GM18520 (cell line): ENCODE data around the gene NTM.

ENCODE experiments used
- ATAC-seq: cut with Tn5 transposase; IDR thresholded peaks from one replicate; pipeline ENCODE4 v1.9.1; 2021; ENCODE audit not compliant: unreplicated experiment

Gene NTM

DNA sequence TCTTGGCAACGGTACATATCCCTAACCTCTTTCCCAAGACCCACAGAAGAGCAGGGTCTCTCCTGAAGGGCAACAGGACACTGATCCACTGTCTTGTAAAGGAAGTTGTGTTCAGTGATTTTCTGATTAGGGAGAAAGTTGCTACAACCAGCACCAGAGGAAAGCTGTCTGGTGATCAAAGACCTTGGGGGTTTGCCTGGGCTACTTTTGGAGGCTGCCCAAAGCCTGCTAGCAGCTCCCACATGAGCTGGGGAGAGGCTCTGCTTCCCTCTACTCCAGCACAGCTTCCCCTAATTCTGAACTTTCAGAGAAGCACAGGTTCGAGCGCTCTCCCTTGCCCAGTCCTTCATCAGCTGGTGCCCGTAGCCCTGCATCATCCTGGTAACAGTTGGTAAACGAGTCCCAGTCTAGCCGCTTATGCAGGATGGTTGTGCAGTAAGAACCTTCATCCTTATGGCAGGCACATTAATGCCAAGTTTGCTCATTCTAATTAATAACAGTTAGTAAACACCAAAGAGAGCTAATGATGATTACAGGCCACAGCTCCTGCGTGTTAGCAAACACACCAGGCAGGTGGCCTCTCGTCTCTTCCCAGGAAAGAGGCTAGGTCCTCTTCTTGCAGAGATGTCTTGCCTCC lies 173.1 kb downstream of the NTM start:
- ATAC-seq = no peak

DNA sequence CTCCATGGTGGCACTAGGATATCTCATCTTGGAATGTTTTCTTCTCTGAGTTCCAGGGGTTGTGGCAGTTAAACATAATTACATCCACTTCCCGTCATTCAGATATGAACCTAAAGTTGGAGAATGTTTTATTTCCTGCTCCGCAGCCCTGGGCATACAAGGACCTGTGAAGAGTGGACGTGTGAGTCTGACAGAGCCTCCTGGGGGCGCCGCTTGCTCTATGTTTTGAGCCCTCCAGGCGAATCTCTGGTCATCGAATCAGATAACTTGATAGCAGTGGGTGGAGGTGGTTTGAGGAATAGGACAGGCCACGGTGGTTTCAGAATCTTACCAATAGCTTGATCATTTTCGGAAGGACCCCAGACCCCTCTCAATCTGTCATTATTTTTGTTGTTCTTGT lies 174.2 kb downstream of the NTM start:
- no peak for ATAC-seq

DNA sequence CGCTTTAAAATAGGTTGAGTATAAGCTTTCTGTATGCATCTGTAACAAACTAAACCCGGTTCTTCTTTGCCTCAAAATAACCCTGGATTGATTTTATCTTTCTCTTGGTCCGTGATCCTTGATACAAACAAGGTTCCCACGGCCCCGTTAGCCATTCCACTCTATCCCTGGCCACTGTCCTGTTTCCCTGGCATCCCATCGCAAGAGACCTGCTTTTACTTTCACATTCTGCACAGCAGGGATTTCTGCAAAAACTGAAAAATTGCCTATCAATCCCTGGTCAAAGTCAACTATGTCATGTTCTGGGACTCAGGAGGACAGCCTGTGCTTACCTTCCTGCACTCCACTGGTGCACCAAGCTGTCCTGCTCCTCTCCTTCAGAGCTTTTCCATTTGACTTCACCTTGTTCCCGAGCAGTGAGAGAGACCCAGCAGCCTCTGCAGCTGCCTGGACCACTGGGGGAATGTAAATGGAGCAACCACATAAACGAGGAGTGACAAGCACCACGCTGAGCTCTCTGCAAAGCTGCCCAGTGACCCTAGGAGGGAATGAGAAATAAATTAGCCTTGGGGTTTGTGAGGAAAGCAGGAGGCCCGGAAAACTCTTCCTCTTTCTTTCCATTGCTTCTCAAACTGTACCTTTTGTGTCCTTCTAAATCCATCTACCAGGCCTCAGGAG lies 175.9 kb downstream of the NTM start:
- ATAC-seq = no peak

DNA sequence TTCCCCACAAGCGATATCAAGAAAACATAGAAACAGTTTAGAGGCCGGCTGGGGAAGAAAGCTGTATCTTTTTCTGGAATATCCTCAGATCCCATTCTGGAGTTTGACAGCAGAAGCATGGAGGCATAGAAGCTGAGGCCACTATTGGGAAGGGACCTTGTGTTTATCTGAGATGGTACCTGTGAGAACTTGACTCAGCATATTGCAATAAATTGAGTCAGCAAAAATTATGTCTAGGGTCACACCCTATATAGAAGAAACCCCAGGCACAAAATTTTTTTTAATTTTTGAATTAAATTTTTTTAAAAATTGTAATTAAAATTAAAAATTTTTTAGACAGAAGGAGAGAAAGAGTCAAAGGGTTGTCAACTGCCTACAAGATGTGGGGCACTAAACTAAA lies 178.7 kb downstream of the NTM start:
- no peak for ATAC-seq

DNA sequence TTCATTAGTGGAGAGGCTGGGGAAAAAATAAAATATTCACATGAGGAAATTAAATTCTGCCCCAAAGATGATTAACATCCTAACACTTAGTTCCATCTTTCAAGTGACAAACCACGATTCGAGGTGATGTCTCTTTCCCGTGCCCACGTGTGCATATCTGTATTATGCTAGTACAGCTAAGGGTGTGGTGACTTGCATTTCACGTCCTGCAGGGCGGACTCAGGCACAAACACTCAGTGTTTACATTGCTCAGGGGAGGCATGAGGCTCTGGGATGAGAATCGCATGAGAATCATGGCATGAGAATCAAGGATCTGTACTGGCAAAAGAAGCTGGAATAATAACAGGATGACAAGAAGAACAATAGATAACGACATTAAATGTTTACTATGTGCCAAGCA lies 179.4 kb downstream of the NTM start:
- no peak for ATAC-seq

DNA sequence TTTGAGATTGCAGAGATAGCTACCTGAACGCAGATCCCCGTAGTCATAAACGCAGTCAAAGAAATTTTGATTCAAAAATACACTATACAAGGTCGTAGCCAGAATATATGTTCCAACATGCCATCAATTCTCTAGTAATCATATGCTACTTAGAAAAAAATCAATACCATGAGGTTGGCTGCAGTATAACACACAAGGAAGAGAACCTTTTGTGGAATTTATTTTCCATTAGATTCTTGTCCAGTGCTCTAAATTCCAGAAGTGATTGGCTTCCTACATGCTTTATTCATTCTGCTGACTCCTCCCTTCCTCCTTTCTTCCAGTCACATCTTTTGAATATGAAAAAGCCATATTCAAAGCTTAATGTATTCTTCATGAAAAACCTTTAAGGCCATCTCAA lies 189.9 kb downstream of the NTM start:
- ATAC-seq = no peak

DNA sequence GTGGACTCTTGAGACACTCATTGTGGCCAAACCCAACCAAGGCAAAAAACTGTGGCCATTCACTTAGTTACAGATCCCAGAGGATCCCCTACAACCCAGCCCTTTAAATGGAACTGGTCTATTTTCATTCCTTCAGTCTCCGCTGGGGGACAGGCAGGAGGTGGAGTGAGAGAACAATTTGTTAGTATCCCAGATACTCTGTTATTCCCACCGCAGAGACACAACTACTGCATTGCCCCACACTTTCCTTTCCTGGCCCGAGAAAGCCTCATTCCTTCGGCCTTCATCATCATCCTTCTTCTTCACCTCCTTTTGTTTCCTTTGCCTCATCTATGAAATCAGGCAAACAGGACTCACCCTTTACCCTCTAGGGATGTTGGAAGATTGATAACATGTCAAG lies 191.1 kb downstream of the NTM start:
- no peak for ATAC-seq

DNA sequence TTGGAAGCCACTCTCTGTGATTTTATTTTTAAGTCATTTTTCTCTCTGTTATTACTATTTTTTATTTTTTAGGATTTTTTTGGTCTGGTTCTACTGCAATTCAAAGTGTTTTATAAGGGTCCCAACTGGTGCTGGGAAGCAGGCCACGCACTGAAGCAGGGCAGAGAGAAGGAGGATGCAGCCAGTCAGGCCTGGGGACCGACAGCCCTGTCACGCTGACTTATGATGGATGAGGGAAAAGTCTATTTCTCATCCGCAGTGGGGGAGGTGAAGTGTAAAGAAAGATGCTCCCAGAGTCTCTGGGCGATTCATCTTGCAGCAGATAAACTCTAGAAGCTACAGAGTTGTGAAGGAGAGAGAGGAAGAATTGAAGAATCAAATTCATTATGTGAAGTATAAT lies 191.6 kb downstream of the NTM start:
- ATAC-seq = no peak

DNA sequence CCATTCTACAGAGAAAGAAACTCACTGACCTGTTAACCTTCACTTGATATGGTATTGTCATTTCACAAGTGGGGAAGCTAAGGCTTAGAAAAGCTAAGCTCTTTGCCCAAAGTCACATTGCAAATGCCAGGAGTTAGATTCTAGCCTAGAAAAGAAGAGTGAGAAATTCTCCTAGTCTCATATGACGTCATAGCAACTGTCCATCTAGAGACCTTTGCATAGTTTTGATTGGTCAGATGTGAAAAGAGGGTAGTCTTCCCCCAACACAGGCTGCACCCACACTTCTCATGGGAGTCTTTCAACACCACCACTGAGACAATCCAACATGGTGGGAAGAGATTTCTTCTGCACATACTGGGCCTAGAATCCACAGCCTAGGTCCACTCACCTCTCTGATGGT lies 197.9 kb downstream of the NTM start:
- ATAC-seq = no peak

DNA sequence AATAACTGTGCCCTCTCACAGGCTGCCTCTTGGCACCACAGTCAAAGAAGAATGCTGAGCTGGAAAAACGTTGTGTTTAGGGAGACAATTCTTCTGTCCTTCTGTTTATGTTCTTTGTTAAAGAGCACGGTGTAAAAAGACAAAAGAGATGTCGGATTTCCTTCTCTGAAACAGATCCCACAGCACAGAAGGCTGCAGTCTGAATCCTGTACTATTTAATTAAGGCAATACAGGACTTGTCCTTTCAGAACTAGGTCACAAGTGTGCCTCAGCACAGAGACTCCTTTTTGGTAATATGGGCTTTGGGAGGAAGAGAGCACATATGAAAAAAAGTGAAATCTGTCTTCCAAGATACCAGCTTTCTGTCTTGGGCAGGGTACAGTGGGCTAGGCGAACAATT lies 201.2 kb downstream of the NTM start:
- ATAC-seq = no peak

DNA sequence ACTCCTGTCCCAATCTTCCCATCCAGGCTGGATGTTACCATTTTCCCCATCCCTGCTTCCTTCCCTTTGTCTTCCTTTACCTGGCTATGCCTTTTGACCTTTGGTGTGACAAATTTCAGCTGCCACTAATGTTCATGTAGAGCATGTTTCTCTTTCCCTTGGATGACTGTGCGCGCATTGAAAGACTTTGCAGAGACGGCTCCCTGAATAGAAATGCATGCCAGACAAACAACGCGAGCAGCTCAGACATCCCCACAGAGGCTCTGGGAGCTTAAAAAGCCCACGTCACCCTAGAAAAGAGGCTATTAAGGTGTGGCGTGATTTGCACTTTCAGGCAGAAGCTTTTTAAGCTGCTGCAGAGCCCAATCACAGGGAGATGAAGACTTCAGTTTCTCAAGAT lies 202.0 kb downstream of the NTM start:
- ATAC-seq = no peak

DNA sequence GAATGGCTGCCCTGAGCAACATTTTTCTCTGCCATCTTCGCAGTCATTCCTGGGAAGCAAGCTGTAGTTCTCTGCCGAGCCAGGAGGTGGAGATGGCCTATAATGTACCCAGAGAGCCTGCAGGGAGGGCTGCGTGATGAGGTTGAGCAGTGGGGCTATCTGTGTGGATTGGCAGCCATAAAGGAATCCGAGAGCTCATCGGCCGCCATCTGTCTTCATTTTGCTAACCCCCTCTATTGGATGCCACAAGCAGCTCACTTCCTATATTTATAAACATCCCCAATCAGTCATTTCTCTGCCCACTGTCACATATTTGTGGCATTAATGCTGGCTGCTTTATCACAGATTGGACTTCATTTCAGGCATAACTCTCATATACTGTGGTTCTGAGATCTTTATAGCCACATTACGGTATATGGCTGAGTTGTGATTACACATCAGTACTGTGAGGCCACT lies 209.5 kb downstream of the NTM start:
- no peak for ATAC-seq

DNA sequence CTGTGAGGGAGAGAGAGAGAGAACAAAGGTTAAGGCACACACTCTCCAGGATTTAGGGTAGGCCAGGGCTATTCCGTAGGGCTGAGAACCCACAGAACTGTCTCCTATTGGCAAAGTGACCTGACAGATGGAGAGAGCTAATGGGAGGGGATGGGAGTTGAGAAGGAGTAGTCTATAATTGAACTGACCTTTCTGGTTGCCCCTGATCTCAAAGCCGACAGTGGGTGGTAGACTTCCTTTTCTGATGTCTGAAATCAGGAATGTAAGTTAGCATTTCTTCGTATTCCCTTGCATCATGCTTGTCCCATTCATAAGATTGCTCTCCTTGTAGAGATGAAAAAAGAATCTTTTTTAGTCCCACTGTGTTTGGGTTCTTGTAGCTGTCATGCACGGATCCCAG lies 210.1 kb downstream of the NTM start:
- no peak for ATAC-seq

DNA sequence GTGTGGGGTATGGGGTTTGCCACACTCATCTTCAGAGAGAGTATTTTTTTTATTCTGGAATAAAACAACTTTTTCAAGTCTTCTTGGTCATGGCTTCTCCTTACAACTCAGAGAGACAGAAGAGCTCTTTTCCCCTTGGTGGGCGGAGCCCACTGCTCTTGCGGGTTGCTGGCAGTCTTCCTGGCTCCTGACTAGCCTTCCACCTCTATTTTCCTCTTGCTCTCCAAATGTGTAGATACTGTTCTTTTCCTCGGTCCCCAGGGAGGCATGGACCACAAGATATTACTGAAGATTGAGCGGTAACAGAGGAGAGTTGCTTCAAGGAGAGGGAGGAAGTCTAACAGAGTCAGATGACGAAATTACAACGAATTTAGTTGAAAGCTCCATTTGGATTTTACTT lies 210.6 kb downstream of the NTM start:
- no peak for ATAC-seq

DNA sequence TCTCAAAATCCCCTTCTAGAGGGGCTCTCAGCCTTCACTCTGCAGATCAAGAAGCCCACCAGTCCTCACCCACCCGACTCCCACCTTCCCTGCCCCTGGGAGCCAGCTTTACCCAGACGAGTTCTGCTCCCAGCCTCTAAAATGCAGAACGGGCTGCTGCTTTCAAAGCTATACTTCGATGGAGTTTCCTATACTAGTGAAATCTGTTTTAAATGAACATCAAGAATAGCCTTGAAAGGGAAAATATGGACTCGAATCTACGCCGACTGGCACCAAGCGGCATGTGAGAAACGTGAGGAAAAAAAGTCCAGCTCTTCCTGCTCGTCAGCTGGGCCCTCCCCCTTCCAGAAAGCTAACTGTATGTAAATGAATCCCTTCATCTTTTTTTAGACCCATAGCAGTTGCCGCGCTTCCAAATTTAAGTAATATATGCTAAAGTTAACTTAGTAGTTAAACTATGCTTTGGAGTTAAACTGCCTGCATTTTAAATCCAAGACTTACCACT lies 211.7 kb downstream of the NTM start:
- ATAC-seq = no peak

DNA sequence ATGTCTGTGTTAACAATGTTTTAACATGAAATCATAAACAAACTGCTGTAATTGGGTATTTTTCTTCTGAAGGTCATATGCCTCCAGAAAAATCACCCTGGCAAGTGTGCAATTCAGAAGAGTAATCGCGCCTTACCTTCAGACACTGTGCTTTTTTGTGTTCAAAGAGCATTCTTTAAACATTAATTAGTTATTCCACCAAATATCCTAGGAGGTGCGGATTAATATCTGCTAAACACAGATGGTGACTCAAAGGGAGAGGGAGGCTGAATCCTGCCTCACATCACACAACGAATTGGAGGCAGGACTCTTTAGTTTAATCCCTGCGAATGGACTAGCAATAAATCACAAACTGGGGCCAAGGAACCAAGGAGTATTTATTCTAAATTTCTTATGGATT lies 213.0 kb downstream of the NTM start:
- ATAC-seq = no peak

DNA sequence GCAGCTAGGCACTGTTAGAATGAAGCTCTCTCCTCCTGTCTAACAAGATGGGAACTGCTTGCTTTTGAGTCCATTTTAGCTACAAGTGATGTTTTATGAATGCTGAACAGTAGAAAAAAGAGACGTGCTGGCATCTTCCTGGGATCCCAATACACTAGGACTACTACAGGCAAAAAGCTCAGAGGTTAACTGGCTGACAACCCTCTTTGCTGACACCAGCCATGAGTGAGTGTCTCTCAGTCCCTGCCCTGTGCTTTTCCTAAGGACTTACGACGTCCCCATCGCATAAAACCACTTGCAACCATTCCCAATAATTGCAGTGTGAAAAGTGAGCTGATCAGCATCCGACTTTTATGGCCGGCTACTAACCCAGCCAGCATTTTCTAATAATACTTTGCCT lies 213.5 kb downstream of the NTM start:
- ATAC-seq = no peak

DNA sequence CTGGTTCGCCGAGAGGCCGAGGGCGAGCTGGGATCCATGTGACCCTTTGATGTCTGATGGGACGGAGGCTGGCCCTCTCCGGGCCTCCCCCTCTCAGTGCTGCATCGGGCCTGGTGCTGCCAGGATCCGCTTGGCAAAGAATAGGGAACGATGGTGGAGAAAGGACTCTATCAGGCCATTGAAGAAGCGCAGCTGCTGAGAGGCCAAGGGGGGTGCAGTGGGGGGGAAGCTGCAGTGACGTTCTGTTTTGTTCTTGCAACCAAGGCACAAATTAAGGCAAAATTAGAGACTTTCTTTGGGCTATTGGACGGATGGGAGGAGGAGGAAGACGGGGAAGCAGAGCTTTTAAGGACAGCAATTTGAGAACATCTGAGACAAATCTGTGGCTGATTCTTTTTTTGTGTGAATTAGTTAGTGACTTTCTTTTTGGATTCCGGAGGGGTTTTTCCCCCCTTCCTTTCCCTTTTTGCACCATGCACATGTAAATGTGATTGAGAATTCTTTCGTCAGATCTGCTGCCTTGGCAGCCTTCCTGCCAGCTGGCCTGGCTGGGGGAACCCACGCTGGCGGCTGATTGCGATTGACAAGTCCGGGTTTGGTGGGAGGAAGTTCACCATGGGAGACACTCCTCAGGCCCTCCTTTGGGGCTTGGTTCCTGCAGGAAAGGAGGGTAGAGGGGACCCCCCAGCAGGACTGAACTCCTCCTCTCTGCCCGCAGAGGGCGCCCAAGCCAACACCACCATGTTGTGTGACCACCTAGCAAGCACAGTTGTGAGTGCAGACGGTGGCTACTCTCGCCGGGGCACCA lies 214.6 kb downstream of the NTM start:
- no peak for ATAC-seq

DNA sequence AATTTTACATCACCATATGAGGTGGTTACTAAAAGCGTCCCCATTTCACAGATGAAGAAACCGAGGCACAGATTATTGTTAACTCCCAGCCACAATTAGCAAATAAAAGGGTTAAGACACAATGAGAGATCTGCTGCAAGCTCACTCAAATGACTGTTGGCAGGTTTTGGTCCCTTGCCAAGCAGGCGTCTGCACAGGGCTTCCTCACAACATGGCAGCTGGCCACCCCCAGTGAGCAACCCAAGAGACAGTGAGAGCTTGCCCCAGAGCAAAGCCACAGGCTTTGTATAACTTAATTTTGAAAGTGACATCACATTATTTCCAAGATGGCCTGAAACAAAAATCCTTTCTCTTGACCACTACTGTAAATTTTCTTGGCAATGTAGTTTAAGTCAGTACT lies 217.6 kb downstream of the NTM start:
- no peak for ATAC-seq

DNA sequence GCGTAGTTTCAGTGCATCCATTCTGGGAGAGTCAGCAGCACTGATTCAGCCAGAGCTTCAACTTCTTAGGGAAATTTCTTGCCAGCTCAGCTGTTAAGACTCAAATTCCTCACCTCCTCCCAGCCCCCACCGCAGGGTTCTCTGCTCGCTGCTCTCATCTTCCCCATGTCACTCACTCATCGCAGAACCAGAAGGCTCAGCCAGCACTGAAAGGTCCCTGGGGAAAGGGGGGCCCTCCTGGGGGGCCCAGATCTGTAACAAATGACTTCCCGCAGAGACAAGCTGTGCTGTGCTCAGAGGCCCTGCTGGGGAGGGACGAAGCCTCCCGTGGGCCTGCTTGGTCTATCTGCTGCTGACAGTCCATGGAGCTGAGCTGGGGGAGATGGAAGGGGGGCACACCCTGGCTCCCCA lies 220.6 kb downstream of the NTM start:
- ATAC-seq = no peak

DNA sequence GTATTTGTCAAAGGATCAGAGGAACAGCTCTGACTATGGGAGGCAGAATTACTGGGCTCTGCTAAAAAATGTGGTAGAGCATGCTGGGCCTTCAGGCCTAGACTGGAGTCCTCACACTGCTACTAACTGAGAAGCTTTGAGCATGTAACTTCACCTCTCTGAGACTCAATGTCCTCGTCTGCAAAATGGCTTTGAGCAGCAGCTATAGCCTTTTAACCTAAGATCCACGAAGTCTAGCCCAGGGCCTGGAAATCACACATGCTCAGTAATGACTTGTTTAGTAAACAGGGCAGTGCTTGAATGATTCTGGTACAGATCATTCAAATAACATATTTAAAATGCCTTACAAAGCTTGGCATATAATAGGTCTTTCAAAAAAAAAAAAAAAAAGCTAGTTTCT lies 221.7 kb downstream of the NTM start:
- no peak for ATAC-seq

DNA sequence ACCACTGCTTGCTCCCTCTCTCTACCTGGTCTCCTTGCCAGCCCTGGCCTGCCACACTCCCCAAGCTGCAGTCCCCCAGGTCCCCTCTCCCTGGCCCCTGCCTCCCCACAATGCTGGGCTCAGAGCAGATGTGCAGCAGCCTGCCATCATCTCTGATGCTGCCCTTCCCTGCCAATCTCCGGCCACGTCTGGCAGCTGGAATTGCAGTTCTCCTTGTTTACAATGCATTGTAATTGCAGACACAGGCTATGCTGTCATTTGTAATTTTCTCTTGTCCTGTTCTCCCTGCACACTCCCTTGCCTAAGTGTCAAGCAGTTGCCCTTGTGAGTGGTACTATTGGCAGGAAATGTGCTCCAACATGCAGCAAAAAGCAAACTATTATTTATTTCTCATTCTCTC lies 222.3 kb downstream of the NTM start:
- no peak for ATAC-seq
